ENCODE results near the gene MRPS25.
"Not testable (repeated sequence)": the region's sequence is repeated elsewhere in the genome, so short reads cannot be mapped to it uniquely, and the experiment has no call there.

The MRPS25 gene

DNA sequence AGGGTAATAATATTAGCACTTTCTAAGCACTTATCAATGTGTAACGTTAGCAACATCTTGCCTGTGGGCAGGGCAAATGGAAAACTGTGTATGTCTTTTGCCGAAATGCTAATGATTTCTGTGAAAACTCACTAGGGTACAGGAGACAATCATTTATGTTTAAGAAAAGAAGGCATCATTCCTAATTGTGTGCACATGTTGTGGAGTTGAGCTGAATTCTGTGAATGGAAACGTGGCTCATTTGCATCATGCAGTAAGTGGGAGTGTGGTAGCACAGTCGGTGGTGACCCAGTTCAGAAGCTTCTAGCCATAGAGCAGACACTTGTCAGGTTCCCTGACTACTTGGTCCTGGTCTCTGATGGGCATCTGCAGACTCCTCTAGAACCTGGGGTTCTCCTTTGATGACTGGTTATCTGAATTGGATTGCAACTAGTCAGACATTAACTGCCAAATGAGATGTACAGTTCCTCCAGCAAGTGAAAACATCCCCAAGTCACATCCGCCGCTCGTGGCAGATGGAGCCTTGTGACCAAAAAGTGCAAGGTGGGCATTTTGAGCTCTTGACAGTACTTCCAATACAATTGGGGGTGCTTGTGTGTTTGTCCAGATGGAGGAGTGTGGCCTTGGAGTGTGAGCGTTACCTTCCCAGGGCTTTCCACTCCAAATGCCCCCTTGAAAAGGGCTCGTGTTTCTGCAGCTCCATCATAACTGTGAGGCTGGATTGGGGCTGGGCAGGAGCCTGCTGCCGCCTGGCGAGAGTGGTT is 21.5 kb downstream of the MRPS25 start:
- no peak for DNase-seq (ENCODE audit: low read depth)

DNA sequence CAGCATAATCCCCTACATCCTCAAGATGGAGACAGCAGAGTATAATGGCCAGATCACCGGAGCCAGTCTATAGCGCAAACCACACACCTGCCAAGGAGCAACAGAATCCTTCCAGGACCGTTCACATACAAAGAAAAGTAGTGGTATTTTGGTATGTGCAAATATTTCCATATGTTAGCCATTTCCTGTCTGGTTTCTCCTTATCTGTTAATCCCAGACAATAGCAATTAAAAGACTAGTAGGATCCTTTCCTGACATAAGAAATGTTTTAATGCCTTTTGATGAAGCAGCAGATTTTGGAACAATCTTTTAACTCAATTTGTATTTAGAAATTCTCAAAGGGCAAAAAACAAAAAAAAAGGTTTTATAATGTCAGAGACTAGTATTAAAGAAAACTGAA is 22.2 kb downstream of the MRPS25 start:
- peak; percentile 50 for DNase-seq (ENCODE audit: low read depth)

DNA sequence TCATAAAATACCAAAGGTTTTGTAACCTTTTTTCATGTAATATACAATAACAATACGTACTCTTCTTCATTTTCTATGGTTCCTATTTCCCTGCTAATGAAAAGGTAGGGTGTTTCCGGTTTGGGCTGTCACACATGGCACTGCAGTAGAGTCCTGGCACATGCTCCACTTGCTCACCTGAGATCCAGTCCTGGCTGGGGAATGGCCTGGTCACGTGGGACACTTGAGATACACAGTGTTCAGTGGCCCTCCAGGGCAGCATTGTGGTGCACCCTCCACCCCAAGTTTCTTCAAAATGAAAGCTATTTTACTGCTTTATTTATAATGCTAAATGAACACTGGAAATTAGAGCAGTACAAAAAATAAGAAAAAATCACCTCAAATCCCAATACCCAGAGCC is 23.2 kb downstream of the MRPS25 start:
- no peak for DNase-seq (ENCODE audit: low read depth)

DNA sequence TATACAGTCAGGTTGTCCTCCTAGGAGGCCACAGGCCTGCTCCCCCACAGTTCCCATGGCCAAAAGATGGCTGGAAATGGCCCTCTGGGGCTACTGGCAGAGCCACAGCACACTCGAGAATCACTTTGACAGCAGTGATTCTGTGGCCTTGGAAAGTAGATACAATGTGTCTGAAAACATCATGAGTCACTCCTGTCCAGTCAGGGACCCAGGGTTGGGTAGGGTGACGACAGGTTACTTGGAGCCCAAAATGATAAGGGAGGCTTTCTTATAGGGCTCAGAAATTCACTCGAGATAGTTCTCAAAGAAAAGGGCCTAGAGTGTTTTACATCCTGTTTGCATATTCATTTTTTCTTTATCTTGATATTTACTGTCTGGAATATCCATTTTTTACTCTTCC is 24.3 kb downstream of the MRPS25 start:
- no peak for DNase-seq (ENCODE audit: low read depth)

DNA sequence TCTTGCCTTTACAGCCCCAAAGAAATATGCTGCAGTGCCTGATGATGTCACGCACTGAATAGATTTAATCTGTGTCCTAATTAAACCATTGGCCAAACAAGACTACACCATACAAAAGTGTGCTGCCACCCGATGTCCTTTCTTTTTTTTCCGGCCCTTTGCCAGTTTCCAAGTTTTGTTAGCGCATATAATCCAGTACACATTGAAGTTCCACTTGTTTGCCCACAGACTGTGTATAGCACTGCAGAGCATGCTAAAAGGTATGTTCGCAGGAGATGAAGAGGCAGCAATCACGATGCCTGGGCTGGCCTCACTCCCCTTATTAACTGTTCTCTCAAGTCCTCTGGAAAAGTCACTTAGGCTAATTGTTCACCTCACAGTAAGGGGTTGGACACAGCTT is 26.8 kb downstream of the MRPS25 start:
- no peak for DNase-seq (ENCODE audit: low read depth)

DNA sequence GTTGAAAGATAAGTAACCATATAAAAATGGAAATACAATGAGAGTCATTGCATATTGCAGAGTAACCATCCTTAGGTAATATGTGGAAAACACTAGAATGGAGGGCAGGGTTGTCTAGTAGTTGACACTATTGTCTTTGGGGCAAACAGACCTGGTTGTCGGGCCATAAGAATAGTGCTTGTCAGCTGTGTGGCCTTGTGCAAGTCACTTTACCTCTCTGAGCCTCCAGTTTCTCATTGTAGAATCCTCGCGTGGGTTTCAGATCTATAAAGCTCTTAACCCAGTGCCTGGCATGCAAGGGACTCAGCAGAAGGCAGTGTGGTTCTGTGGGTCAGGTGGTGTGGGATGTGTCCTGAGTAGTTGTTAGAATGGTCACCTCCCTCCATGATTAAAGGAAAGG is 32.0 kb downstream of the MRPS25 start:
- DNase-seq (ENCODE audit: low read depth) = no peak

DNA sequence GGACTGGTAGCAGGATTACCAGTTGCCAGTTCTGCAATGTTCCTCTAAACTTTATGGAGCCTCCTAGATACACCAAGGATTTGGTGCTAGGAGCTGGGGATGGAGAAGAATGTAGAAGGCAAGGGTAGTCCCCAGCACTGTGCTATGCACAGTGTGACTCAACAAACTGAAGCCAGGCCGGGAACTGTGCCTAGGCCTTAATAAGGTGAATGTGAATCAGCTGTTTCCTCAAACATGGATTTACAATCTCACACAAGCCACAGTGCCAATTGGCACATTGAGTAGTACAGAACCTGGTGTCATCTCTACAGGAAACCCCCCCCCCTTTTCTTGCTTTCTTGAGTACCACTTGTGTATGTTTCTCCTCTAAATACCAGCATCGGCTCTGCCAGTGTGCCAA is 32.5 kb downstream of the MRPS25 start:
- no peak for DNase-seq (ENCODE audit: low read depth)

DNA sequence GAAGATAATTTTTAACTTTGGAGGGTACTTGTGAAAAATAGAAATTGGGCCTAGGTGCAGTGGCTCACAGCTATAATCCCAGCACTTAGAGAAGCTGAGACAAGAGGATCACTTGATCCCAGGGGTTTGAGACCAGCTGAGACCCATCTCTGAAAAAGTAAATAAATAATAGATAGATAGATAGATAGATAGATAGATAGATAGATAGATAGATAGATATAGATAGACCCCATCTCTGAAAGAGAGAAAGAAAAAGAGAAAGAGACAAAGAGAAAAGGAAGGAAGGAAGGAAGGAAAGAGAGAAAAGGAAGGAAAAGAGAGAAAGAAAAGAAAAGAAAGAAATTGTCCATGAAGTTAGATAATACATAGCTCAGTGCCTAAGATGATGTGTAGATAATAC is 35.5 kb downstream of the MRPS25 start:
- DNase-seq (ENCODE audit: low read depth) = no peak

DNA sequence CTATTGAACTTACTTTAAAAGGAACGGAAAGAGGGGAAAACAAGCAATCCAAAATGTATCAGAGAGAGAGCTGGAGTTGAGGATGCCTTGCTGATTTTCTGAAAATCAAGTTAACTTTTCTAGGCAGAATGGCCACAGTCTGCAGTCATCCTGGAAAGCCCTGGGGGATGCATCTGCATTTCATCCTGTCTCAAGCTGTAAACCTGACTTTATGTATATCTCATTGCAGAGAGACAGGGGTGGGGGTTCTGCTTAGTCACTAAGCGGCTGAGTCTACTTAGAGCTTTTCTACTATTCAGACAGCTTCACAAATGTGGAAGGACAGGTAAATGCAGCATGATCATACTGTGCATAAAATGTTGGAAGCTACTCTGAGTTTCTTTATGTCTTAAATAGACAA is 41.4 kb downstream of the MRPS25 start:
- DNase-seq (ENCODE audit: low read depth) = no peak

DNA sequence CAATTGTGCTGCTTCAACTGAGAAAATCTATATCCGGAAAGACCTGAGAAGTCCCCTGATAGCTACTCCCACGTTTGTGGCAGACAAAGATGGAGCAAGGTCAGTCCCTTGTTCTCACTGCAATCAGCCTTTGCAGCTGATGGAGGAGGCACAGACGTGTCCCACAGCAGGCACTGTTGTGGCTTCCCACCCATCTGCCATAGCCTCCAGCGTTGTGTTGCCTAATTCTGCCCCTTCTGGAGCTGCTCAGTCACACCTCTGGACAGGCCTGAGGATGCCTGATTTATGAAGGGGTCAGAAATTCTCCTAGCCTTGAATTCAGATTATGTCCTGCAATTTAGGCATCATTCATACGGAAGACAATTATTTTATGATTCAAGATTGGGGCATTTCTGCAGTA is 41.9 kb downstream of the MRPS25 start:
- no peak for DNase-seq (ENCODE audit: low read depth)

DNA sequence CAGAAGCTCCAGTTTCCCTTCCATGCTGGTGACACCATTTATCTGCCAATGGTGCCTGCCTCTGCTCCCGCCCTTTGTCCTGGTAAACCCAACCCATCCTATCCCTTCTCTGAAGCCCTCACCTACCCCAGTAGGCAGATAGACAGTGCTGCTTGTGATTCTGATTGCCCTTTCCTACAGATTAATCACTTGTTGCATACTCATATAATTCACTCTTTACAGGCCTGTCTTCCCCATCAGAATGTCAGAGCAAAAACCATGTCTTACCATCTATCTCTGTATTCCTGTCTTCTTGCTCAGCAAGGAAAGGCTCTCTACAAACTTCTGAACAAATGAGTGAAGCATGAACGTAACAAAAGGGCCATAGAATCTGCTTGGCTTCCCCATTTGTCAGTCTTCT is 47.9 kb downstream of the MRPS25 start:
- no peak for DNase-seq (ENCODE audit: low read depth)

DNA sequence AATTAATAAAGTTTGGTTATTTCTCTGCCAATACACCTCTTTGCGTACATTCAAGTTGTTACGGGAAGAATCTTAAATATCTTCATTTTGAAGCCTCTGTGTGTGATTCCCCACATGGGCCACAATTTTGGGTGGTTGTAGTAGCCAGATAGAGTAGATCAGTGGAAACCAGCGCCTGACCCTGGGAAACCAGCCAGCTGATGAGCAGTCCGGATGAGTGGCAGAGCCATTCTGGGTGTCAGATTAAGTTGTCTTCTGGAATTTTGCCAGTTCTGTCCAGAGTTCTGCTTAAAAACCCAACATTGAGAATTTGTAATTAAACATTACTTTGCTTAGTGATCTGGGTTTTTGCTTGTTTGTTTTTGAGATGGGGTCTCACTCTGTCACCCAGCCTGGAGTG is 49.7 kb downstream of the MRPS25 start:
- DNase-seq (ENCODE audit: low read depth) = peak; percentile 36

DNA sequence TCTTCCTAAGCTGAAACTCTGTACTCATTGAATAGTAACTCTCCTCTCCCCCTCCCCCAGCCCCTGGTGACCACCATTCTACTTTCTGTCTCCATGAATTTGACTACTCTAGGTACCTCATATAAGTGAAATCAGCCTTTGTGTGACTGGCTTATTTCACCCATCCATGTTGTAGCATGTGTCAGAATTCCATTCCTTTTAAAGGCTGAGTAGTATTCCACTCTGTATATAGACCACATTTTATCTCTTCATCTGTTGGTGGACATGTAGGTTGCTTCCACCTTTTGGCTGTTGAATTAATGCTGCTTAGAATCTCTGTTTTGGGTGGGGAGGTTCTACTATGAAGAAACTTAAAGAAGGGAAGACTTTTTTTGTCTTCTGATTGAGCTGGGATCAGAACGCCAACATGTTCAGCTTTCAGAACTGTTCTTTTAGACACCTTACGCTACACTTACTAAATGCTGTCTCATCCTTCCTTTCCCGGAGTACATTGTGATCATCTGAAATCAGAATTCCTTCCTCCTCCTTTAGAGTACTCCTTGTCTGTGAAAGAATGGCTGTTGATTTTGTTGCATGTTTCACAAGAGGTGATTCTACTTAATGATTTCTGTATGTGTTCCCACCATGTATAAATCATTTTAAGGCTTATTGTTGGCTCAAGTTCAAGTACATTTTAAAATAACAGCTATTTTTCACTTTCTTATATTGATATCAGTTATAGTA is 50.3 kb downstream of the MRPS25 start:
- no peak for DNase-seq (ENCODE audit: low read depth)

DNA sequence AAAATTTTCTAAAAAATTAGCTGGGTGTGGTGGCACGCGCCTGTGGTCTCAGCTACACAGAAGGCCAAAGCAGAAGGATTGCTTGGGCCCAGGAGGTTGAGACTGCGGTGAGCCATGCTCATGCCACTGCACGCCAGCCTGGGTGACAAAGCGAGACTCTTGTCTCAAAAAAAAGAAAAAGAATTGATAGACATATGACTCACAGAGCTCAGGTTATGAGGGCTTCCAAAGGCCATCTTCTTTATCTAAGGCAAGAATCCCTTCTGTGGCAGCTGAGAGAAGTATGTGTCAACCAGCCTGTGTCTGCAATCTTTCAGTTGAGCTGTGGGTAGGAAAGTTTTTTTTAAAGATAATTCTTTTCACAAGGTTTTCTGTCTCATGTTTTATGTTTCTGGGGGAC is 53.9 kb downstream of the MRPS25 start:
- peak; percentile 16 for DNase-seq (ENCODE audit: low read depth)

DNA sequence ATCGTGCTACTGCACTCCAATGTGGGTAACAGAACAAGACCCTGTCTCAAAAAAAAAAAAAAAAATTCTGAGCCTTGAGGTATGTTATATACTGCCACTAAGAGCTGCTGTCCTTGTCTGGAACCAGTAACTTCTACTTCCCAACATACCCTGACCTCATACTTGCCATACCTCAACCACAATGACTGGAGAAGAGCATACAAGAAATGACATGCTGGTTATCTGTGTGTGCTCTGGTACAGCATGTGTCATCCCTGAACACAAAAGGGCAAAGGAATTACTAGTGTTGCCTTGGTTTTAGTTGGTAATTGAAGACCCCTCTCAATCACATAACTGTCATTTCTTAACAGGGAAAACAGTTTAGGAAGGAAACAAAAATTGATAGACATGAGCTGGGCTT is 54.5 kb downstream of the MRPS25 start:
- DNase-seq (ENCODE audit: low read depth) = peak; percentile 25

DNA sequence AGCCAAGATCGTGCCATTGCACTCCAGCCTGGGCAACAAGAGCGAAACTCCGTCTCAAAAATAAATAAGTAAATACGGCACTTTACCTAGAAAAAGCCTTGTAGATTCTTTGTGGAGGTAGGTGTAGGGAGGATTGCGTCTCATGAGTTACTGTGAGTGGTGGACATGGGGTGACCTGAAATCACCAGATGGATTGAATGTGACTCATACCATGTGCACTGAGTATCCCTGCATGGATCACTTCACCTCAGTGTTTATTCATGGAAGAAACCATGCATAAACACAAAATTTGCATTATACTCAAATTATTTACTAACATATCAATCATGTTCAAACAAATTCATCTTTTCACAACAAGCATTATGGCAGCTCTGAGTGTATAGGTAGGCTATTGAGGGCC is 55.9 kb downstream of the MRPS25 start:
- DNase-seq (ENCODE audit: low read depth) = no peak

DNA sequence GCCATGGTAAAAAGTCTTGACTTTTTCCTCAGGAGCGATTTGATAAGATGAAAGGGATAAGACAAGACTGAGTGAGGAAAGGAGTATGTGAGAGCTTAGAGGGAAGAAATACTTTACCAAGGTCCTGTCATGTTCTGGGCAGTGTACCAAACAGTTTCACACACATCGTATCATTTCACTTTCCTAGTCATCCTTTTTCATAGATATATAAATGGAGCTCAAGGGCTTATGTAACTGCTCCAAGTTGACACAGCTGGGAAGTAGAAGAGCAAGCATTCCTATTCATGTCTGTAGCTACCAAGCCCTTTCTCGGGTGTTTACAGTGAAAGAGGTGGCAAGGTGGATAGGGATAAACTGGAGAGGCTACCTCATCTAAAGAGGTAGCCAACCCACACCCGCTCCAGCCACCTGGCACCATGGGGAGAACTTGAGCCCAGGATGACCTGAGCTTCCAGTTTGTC is 57.4 kb downstream of the MRPS25 start:
- DNase-seq (ENCODE audit: low read depth) = peak; percentile 84

DNA sequence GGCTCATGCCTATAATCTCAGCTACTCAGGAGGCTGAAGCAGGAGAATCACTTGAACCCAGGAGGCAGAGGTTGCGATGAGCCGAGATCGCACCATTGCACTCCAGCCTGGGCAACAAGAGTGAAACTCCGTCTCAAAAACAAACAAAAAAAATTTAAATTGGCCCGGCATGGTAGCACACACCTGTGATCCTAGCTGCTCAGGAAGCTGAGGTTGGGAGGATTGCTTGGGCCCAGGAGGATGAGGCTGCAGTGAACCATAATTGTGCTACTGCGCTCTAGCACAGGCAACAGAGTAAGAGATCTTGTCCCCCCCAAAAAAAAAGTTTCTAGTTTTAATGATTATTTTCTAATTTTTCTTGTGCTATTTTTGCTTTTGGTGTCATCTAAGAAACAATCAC is 65.9 kb downstream of the MRPS25 start:
- DNase-seq (ENCODE audit: low read depth) = not testable (repeated sequence)

Measured in EH (cell line).